Esophagus muscularis mucosa (tissue), 4 donors: ENCODE measurements around the gene RNF111. TPM values are rescaled to one million over a fixed set of nuclear protein-coding genes. Genes with fewer than 3 reads are reported as not detected.
"Not testable (repeated sequence)": the region's sequence is repeated elsewhere in the genome, so short reads cannot be mapped to it uniquely, and the experiment has no call there.

Source experiments
- DNase-seq: peaks from one replicate; pipeline ENCODE4 v3.0.0-alpha.2; 2017; ENCODE audit errors: extremely low spot score
- H3K27ac ChIP-seq, 4 donors: fragments of 200-600 bp; sonication (generic); replicated peaks in 1 of 4; 1 replicate in 3 of 4; 2 replicates in 1 of 4; pipeline ENCODE4 v1.5.1; 2016 to 2019; ENCODE audit warnings: mild to moderate bottlenecking in 1 of 4
- H3K27me3 ChIP-seq, 4 donors: fragments of 200-600 bp; sonication (generic); one replicate each; pipeline versions ENCODE4 v1.5.1 to v1.6.0; 2016 to 2019
- H3K36me3 ChIP-seq, 4 donors: fragments of 200-600 bp; sonication (generic); one replicate each; pipeline ENCODE4 v1.5.1; 2016 to 2019
- H3K4me1 ChIP-seq, 4 donors: fragments of 200-600 bp; sonication (generic); one replicate each; pipeline ENCODE4 v1.5.1; 2016 to 2019
- H3K4me3 ChIP-seq, 4 donors: fragments of 200-600 bp; sonication (generic); 1 replicate in 2 of 4; 2 replicates in 2 of 4; pipeline ENCODE4 v1.5.1; 2016 to 2019; ENCODE audit warnings: mild to moderate bottlenecking in 4 of 4, moderate library complexity in 1 of 4
- H3K9me3 ChIP-seq, 4 donors: fragments of 200-600 bp; sonication (generic); 1 replicate in 3 of 4; 2 replicates in 1 of 4; pipeline ENCODE4 v1.5.1; 2016 to 2019
- CTCF ChIP-seq, 3 experiments: fragments of 200-600 bp in 2 of 3; fragments of 450-650 bp in 1 of 3; sonication (generic) in 2 of 3; IDR thresholded peaks; one replicate each; pipeline ENCODE4 v1.5.1; 2017 to 2019; ENCODE audit warnings: antibody characterized with exemption in 3 of 3, mild to moderate bottlenecking in 2 of 3, moderate library complexity in 1 of 3
- EP300 ChIP-seq: sonication (generic); formaldehyde crosslinking; IDR thresholded peaks from one replicate; pipeline ENCODE4 v1.6.1; 2017; ENCODE audit warnings: antibody characterized with exemption
- POLR2A ChIP-seq: fragments of 450-650 bp; IDR thresholded peaks from one replicate; pipeline ENCODE4 v1.6.1; 2017; ENCODE audit warnings: antibody characterized with exemption, moderate library complexity, mild to moderate bottlenecking, low read depth
- POLR2AphosphoS5 ChIP-seq, 2 donors: sonication (generic); formaldehyde crosslinking; IDR thresholded peaks; one replicate each; pipeline ENCODE4 v1.6.1; 2017; ENCODE audit warnings: antibody characterized with exemption in 2 of 2
- WGBS: methylation state at CpG from one replicate; pipeline ENCODE4 v1.1.5; 2018; 5-methylcytosine and 5-hydroxymethylcytosine counted together
- intact Hi-C: fragments of 100-400 bp; cut with DNase I; formaldehyde crosslinking; loops from one replicate; pipeline ENCODE4 v1.15.1; 2023
- total RNA-seq, 4 donors: library from RNA; depleted of rRNA; stranded (reverse); fragments of >200 nt; gene quantifications; one replicate each; pipeline versions ENCODE4 v1.1.0 to v1.2.1, GENCODE V29; 2016

Gene RNF111
- total RNA-seq, 4 donors from 2014 or later = 14.1 to 19.9 (median 18.4) TPM

DNA sequence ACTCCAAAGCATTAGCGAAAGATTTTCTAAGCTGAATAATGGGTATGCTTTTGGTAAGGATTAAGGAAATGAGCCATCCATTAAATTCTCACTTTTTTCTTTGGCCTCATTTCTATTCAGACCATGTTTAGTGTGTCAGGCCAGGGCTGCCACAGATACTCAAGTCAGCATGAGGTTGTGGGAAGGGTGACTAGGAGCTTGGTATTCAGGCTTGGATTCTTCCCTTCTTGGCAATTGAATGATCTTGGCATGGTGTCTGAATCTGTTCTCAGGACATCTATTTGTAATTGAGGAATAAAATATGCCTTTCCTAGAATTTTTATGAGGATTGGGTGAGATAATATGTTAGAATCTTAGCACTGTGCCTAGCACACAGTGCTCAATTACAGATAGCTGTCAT, 128.7 kb downstream of the RNF111 start:
- 94% methylated on average over 1 of the region's 1 CpG for WGBS
- H3K4me3 ChIP-seq = no peak overlapping the region

DNA sequence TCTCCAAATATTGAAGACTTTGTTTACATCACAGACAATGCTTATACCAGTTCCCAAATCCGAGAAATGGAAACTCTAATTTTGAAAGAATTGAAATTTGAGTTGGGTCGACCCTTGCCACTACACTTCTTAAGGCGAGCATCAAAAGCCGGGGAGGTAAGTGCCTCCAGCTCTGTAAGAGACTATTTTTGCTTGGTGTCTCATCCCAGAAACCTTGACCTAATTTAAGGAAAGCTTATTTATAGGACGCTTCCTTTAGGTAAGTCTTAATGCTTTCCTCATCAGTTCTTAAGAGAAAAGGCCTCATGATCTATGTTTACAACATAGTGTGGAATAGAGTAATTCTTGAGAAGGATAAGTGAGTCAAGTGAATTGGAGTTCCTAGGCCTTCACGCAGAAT, 129.3 kb downstream of the RNF111 start:
- Histone ChIP-seq H3K4me1 (no peaks in the 10 kb centered on the region), H3K9me3 (no peaks in the 10 kb centered on the region), H3K27me3 (no peaks in the 10 kb centered on the region), H3K36me3 (no peaks in the 10 kb centered on the region), H3K27ac (no peak overlapping the region), H3K4me3 (no peak overlapping the region)
- WGBS = over 99% methylated on average over 6 of the region's 6 CpGs
- intact Hi-C loops = no loop called here
- TF ChIP-seq EP300 = no peak
- no peak for TF ChIP-seq POLR2AphosphoS5 (IDR thresholded peaks at IDR 0.05)
- DNase-seq = no peak

More for the DNA sequence above, 128.7 kb downstream of the RNF111 start:
- intact Hi-C loops = no loop called here
- TF ChIP-seq CTCF (IDR thresholded peaks at IDR 0.05) (no peak), EP300 (no peak), POLR2A (no peak), POLR2AphosphoS5 (IDR thresholded peaks at IDR 0.05) (no peak)
- Histone ChIP-seq H3K27ac (no peak overlapping the region), H3K36me3 (no peaks in the 10 kb centered on the region), H3K9me3 (no peaks in the 10 kb centered on the region), H3K27me3 (no peaks in the 10 kb centered on the region), H3K4me1 (no peaks in the 10 kb centered on the region)
- DNase-seq = no peak

- Histone ChIP-seq H3K9me3 (no peaks in the 10 kb centered on the region), H3K36me3 (no peaks in the 10 kb centered on the region), H3K4me3 (no peak overlapping the region), H3K4me1 (no peaks in the 10 kb centered on the region), H3K27ac (no peak overlapping the region), H3K27me3 (no peaks in the 10 kb centered on the region)
- TF ChIP-seq CTCF (IDR thresholded peaks at IDR 0.05) = no peak
- no peak for TF ChIP-seq POLR2A
- TF ChIP-seq EP300 = no peak
- TF ChIP-seq POLR2AphosphoS5 (IDR thresholded peaks at IDR 0.05) = no peak
- DNase-seq = no peak
- 96% methylated on average over 5 of the region's 5 CpGs for WGBS
- intact Hi-C loops = no loop called here
Measured at GRCh38 chr15:59119625-59120024, 132.2 kb downstream of the RNF111 start.

- intact Hi-C loops = no loop called here
- H3K9me3 ChIP-seq = no peaks in the 10 kb centered on the region
Measured at GRCh38 chr15:59120937-59121336, 133.5 kb downstream of the RNF111 start.

DNA sequence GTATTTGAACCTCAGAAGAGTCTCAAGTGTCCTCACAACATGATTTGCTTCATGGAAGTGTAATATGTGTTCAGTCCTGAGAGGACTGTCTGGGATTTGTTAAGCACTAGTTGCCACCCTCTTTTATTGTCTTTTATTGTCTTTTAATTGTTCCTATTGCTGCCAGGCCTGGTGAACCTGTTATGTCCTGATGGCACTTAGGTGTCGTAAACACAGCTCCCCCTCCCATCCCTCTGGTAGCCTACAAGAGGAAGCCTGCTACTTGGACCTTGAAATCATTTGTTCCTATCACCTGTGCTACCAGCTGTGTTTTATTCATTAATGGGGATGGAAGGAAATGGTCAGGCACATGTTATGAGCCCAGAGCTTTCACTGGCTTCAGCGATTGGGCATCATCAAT, 136.8 kb downstream of the RNF111 start:
- Histone ChIP-seq H3K27me3 (no peaks in the 10 kb centered on the region), H3K27ac (no peak overlapping the region), H3K36me3 (no peaks in the 10 kb centered on the region), H3K9me3 (peaks cover 0 to 4% (median 0%) of the 10 kb centered on the region in 4 donors), H3K4me3 (no peak overlapping the region), H3K4me1 (no peaks in the 10 kb centered on the region)
- intact Hi-C loops = no loop called here
- no peak for DNase-seq
- 100% methylated on average over 2 of the region's 2 CpGs for WGBS
- TF ChIP-seq EP300 (no peak), CTCF (IDR thresholded peaks at IDR 0.05) (no peak), POLR2A (no peak), POLR2AphosphoS5 (IDR thresholded peaks at IDR 0.05) (no peak)

More at GRCh38 chr15:59120937-59121336, 133.5 kb downstream of the RNF111 start:
- Histone ChIP-seq H3K27me3 (no peaks in the 10 kb centered on the region), H3K4me3 (no peak overlapping the region), H3K4me1 (no peaks in the 10 kb centered on the region), H3K36me3 (no peaks in the 10 kb centered on the region), H3K27ac (no peak overlapping the region)
- 94% methylated on average over 5 of the region's 5 CpGs for WGBS
- DNase-seq = no peak
- TF ChIP-seq EP300 (no peak), POLR2A (no peak), POLR2AphosphoS5 (IDR thresholded peaks at IDR 0.05) (no peak), CTCF (IDR thresholded peaks at IDR 0.05) (no peak)

DNA sequence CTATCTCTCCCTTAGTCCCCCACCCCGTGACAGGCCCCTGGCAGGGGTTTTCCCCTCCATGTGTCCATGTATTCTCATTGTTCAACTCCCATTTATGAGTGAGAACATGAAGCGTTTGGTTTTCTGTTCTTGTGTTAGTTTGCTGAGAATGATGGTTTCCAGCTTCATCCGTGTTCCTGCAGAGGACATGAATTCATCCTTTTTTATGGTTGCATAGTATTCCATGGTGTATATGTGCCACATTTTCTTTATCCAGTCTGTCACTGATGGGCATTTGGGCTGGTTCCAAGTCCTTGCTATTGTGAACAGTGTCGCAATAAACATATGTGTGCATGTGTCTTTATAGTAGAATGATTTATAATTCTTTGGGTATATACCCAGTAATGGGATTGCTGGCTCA, 138.2 kb downstream of the RNF111 start:
- H3K27me3 ChIP-seq, H3K4me1 ChIP-seq, H3K36me3 ChIP-seq, DNase-seq, intact Hi-C loops, H3K4me3 ChIP-seq, H3K9me3 ChIP-seq, H3K27ac ChIP-seq: not testable (repeated sequence)
- WGBS = 99% methylated on average over 4 of the region's 4 CpGs

- H3K36me3 ChIP-seq, H3K4me1 ChIP-seq, H3K4me3 ChIP-seq, intact Hi-C loops, H3K27ac ChIP-seq, DNase-seq, H3K27me3 ChIP-seq, H3K9me3 ChIP-seq: not testable (repeated sequence)
- WGBS = 94% methylated on average over 1 of the region's 1 CpG
Measured at GRCh38 chr15:59127255-59127654, 139.8 kb downstream of the RNF111 start.
